Liver (tissue), 9 donors: ENCODE data around the gene EPN3. TPM values are rescaled to one million over a fixed set of nuclear protein-coding genes. Genes with fewer than 3 reads are reported as not detected.

ENCODE experiments used
- DNase-seq: peaks from one replicate; pipeline ENCODE4 v3.0.0-alpha.2; 2017; ENCODE audit warnings: low spot score
- H3K27ac ChIP-seq, 2 donors: one replicate each; pipeline ENCODE4 v1.7.0; 2013; ENCODE audit warnings: inconsistent platforms in 2 of 2, low read length in 2 of 2, control low read depth in 1 of 2, low read depth in 1 of 2, mild to moderate bottlenecking in 1 of 2
- H3K27me3 ChIP-seq, 4 donors: one replicate each; pipeline versions ENCODE4 v1.6.1 to v1.7.0; 2013; ENCODE audit warnings: low read length in 3 of 4, inconsistent platforms in 1 of 4, mild to moderate bottlenecking in 1 of 4, moderate library complexity in 1 of 4; ENCODE audit not compliant: control insufficient read depth in 4 of 4, insufficient read depth in 4 of 4
- H3K36me3 ChIP-seq, 4 donors: one replicate each; pipeline versions ENCODE4 v1.6.1 to v1.7.0; 2013; ENCODE audit warnings: low read length in 3 of 4, mild to moderate bottlenecking in 3 of 4, low read depth in 1 of 4, moderate library complexity in 1 of 4; ENCODE audit not compliant: control insufficient read depth in 4 of 4, insufficient read depth in 3 of 4
- H3K4me1 ChIP-seq, 4 donors: one replicate each; pipeline versions ENCODE4 v1.6.1 to v1.7.0; 2013; ENCODE audit warnings: low read length in 3 of 4, mild to moderate bottlenecking in 3 of 4, moderate library complexity in 1 of 4; ENCODE audit not compliant: control insufficient read depth in 4 of 4, insufficient read depth in 4 of 4
- H3K4me3 ChIP-seq, 3 donors: one replicate each; pipeline versions ENCODE4 v1.6.1 to v1.7.0; 2013; ENCODE audit warnings: low read length in 3 of 3, control low read depth in 1 of 3, low read depth in 1 of 3, mild to moderate bottlenecking in 1 of 3
- H3K9ac ChIP-seq, 2 donors: one replicate each; pipeline ENCODE4 v1.7.0; 2013; ENCODE audit warnings: low read length in 2 of 2, mild to moderate bottlenecking in 2 of 2, moderate library complexity in 2 of 2, control low read depth in 1 of 2, low read depth in 1 of 2
- H3K9me3 ChIP-seq, 4 donors: one replicate each; pipeline versions ENCODE4 v1.6.1 to v1.7.0; 2013; ENCODE audit warnings: low read length in 3 of 4; ENCODE audit not compliant: control insufficient read depth in 4 of 4
- EGR1 ChIP-seq, 2 donors: IDR thresholded peaks; 2 replicates each; pipeline ENCODE4 v1.6.1; 2016 to 2018; ENCODE audit warnings: antibody characterized with exemption in 2 of 2, low read depth in 2 of 2
- FOXA1 ChIP-seq: IDR thresholded peaks from 2 replicates; pipeline ENCODE4 v1.6.1; 2016; ENCODE audit warnings: antibody characterized with exemption
- FOXA2 ChIP-seq: IDR thresholded peaks from 2 replicates; pipeline ENCODE4 v1.6.1; 2016; ENCODE audit warnings: antibody characterized with exemption
- GABPA ChIP-seq, 2 donors: IDR thresholded peaks in 1 of 2; conservative IDR thresholded peaks in 1 of 2; 2 replicates each; pipeline ENCODE4 v1.6.1; 2016; ENCODE audit warnings: antibody characterized with exemption in 2 of 2, mild to moderate bottlenecking in 1 of 2, moderate library complexity in 1 of 2
- HNF4A ChIP-seq, 2 donors: conservative IDR thresholded peaks; 2 replicates each; pipeline ENCODE4 v1.6.1; 2016; ENCODE audit warnings: antibody characterized with exemption in 2 of 2, mild to moderate bottlenecking in 2 of 2
- HNF4G ChIP-seq: IDR thresholded peaks from 2 replicates; pipeline ENCODE4 v1.6.1; 2016; ENCODE audit warnings: antibody characterized with exemption
- NR2F2 ChIP-seq: IDR thresholded peaks from 2 replicates; pipeline ENCODE4 v1.6.1; 2016; ENCODE audit warnings: antibody characterized with exemption
- RAD21 ChIP-seq, 2 donors: IDR thresholded peaks; 2 replicates each; pipeline ENCODE4 v1.6.1; 2016; ENCODE audit warnings: antibody characterized with exemption in 2 of 2, mild to moderate bottlenecking in 2 of 2
- REST ChIP-seq: IDR thresholded peaks from 2 replicates; pipeline ENCODE4 v1.6.1; 2016; ENCODE audit warnings: antibody characterized with exemption, mild to moderate bottlenecking
- RXRA ChIP-seq, 2 donors: IDR thresholded peaks; 2 replicates each; pipeline ENCODE4 v1.6.1; 2017 to 2018; ENCODE audit warnings: antibody characterized with exemption in 2 of 2, mild to moderate bottlenecking in 1 of 2
- TAF1 ChIP-seq: conservative IDR thresholded peaks from 2 replicates; pipeline ENCODE4 v1.6.1; 2016; ENCODE audit warnings: antibody characterized with exemption, mild to moderate bottlenecking
- YY1 ChIP-seq: IDR thresholded peaks from 2 replicates; pipeline ENCODE4 v1.6.1; 2016; ENCODE audit warnings: antibody characterized with exemption, mild to moderate bottlenecking
- WGBS: extraction: QIAGEN DNeasy Blood & Tissue Kit; methylation state at CpG from one replicate; pipeline ENCODE4 v1.1.7; 2013; 5-methylcytosine and 5-hydroxymethylcytosine counted together
- polyA plus RNA-seq, 2 donors: library from polyadenylated mRNA; stranded (reverse) in 1 of 2; unstranded in 1 of 2; fragments of 200-250 nt in 1 of 2; fragments of >200 nt in 1 of 2; fragmentation: Nextera tagmentation in 1 of 2; extraction: Ambion mirVana in 1 of 2; gene quantifications; one replicate each; pipeline versions ENCODE4 v1.2.1 to v1.2.3, GENCODE V29; 2013 to 2015
- total RNA-seq, 2 donors: library from RNA; depleted of rRNA; stranded (reverse); fragments of >200 nt; gene quantifications; one replicate each; pipeline ENCODE4 v1.2.3, GENCODE V29; 2014
- TF ChIP-seq, protein P1 (sequence below): fragments of 150-350 bp; IDR thresholded peaks from 2 replicates; pipeline ENCODE4 v1.5.1; 2017; ENCODE audit warnings: improper control_type of control experiment, low read depth, low read length; ENCODE audit not compliant: missing input control
- TF ChIP-seq, protein P2 (sequence below): IDR thresholded peaks from 2 replicates; pipeline ENCODE4 v1.6.1; 2016; ENCODE audit warnings: antibody characterized with exemption
- TF ChIP-seq, protein P3 (sequence below): IDR thresholded peaks from 2 replicates; pipeline ENCODE4 v1.6.1; 2016; ENCODE audit warnings: antibody characterized with exemption
- donor health status: healthy.
- donor health status: healthy.
- donor health status: healthy.
- donor health status: healthy.
- donor health status: healthy.

The EPN3 gene
- total and polyA plus RNA-seq, 4 donors: 0.06 to 0.51 (median 0.33) TPM; not detected in 1

DNA sequence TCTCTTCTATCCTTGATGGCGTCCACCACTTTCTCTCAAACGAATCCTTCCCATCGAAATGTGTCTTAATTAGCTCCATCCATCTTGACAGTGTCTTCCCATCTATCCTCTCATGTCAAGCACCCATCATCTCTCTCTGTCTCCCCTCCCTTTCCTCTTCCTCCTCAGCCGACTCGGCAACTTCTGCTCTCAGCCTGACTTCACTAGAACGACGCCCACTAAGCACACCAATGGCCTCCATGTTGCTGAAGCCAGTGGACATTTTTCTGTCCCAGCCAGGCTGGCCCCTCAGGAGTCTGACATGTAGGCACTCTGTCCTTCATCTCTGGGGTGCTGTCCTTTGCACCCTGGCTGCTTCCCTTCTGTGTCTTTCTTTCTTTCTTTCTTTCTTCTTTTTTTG lies 12.0 kb downstream of the EPN3 start:
- Histone ChIP-seq H3K4me3 (no peak overlapping the region), H3K27me3 (no peaks in the 10 kb centered on the region), H3K9me3 (no peaks in the 10 kb centered on the region), H3K4me1 (peaks cover 6 to 37% (median 25%) of the 10 kb centered on the region in 4 donors), H3K27ac (no peak overlapping the region), H3K36me3 (no peaks in the 10 kb centered on the region), H3K9ac (no peak overlapping the region)
- no peak for DNase-seq
- 77% methylated on average over 7 of the region's 7 CpGs for WGBS
- TF ChIP-seq, protein P1, sequence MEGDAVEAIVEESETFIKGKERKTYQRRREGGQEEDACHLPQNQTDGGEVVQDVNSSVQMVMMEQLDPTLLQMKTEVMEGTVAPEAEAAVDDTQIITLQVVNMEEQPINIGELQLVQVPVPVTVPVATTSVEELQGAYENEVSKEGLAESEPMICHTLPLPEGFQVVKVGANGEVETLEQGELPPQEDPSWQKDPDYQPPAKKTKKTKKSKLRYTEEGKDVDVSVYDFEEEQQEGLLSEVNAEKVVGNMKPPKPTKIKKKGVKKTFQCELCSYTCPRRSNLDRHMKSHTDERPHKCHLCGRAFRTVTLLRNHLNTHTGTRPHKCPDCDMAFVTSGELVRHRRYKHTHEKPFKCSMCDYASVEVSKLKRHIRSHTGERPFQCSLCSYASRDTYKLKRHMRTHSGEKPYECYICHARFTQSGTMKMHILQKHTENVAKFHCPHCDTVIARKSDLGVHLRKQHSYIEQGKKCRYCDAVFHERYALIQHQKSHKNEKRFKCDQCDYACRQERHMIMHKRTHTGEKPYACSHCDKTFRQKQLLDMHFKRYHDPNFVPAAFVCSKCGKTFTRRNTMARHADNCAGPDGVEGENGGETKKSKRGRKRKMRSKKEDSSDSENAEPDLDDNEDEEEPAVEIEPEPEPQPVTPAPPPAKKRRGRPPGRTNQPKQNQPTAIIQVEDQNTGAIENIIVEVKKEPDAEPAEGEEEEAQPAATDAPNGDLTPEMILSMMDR: no peak
- TF ChIP-seq RXRA (IDR thresholded peaks at IDR 0.05) (no peak), FOXA1 (no peak), YY1 (no peak), REST (no peak), GABPA (IDR thresholded peaks at IDR 0.05 in 1 of 2, conservative IDR thresholded peaks at IDR 0.05 in 1 of 2) (no peak), EGR1 (IDR thresholded peaks at IDR 0.05; ENCODE audit: low read depth in 2 of 2) (no peak), NR2F2 (no peak), TAF1 (no peak), RAD21 (IDR thresholded peaks at IDR 0.05) (no peak), HNF4G (no peak), HNF4A (conservative IDR thresholded peaks at IDR 0.05) (no peak), FOXA2 (no peak)
- TF ChIP-seq, protein P2, sequence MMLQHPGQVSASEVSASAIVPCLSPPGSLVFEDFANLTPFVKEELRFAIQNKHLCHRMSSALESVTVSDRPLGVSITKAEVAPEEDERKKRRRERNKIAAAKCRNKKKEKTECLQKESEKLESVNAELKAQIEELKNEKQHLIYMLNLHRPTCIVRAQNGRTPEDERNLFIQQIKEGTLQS: no peak
- TF ChIP-seq, protein P3, sequence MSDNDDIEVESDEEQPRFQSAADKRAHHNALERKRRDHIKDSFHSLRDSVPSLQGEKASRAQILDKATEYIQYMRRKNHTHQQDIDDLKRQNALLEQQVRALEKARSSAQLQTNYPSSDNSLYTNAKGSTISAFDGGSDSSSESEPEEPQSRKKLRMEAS: no peak

GRCh38 chr17:50545311-50545710 lies 12.8 kb downstream of the EPN3 start:
- no peaks in the 10 kb centered on the region for H3K9me3 ChIP-seq
- no peak overlapping the region for H3K27ac ChIP-seq
- no peaks in the 10 kb centered on the region for H3K27me3 ChIP-seq
- WGBS: 62% methylated on average over 8 of the region's 8 CpGs
- H3K4me1 ChIP-seq: peaks cover 6 to 45% (median 33%) of the 10 kb centered on the region in 4 donors
- H3K9ac ChIP-seq: no peak overlapping the region
- no peak overlapping the region for H3K4me3 ChIP-seq
- DNase-seq: no peak
- TF ChIP-seq, protein P1: no peak
- no peak for TF ChIP-seq YY1
- no peaks in the 10 kb centered on the region for H3K36me3 ChIP-seq
